Erythroblast (primary cell): Measurements from ENCODE around the gene GLI3.

Experiments
- GATA1 ChIP-seq: IDR thresholded peaks from 2 replicates; pipeline ENCODE4 v1.6.1; 2011; ENCODE audit warnings: low read depth, mild to moderate bottlenecking, control low read depth, low read length, moderate library complexity
- POLR2A ChIP-seq: IDR thresholded peaks from 2 replicates; pipeline ENCODE4 v1.6.1; 2011; ENCODE audit warnings: mild to moderate bottlenecking, low read length

GRCh38 chr7:42156967-42157721 is 79.9 kb downstream of the GLI3 start:
- TF ChIP-seq POLR2A (no peak), GATA1 (no peak)
